GM21529 (cell line): ENCODE measurements around the gene SCAP.
"Not testable (repeated sequence)": the region's sequence is repeated elsewhere in the genome, so short reads cannot be mapped to it uniquely, and the experiment has no call there.

Experiments
- ATAC-seq: cut with Tn5 transposase; IDR thresholded peaks from one replicate; pipeline ENCODE4 v1.9.1; 2021; ENCODE audit not compliant: unreplicated experiment

SCAP gene

GRCh38 chr3:47481763-47482162 lies 6.0 kb upstream of the SCAP start:
- not testable (repeated sequence) for ATAC-seq

GRCh38 chr3:47480267-47480666 lies 4.5 kb upstream of the SCAP start:
- not testable (repeated sequence) for ATAC-seq

- no peak for ATAC-seq
Measured at GRCh38 chr3:47479826-47480160, 4.1 kb upstream of the SCAP start.

GRCh38 chr3:47478022-47478421 lies 2.3 kb upstream of the SCAP start:
- ATAC-seq = no peak

- no peak for ATAC-seq
Measured at GRCh38 chr3:47476644-47477199, 981 bp upstream of the SCAP start.

GRCh38 chr3:47476330-47476626 lies 537 bp upstream of the SCAP start:
- ATAC-seq = no peak

GRCh38 chr3:47475029-47475569 lies 642 bp downstream of the SCAP start:
- ATAC-seq = no peak

GRCh38 chr3:47473391-47473790 lies 2.4 kb downstream of the SCAP start:
- no peak for ATAC-seq

- ATAC-seq = no peak
Measured at GRCh38 chr3:47469616-47470015, 6.1 kb downstream of the SCAP start.

GRCh38 chr3:47468315-47468714 lies 7.4 kb downstream of the SCAP start:
- ATAC-seq = not testable (repeated sequence)

GRCh38 chr3:47464588-47464987 lies 11.2 kb downstream of the SCAP start:
- no peak for ATAC-seq

- ATAC-seq = not testable (repeated sequence)
Measured at GRCh38 chr3:47459534-47460085, 16.1 kb downstream of the SCAP start.

- ATAC-seq = no peak
Measured at GRCh38 chr3:47456984-47457383, 18.8 kb downstream of the SCAP start.

GRCh38 chr3:47455806-47456452 lies 19.8 kb downstream of the SCAP start:
- no peak for ATAC-seq

GRCh38 chr3:47452453-47453215 lies 23.1 kb downstream of the SCAP start:
- ATAC-seq = no peak

- ATAC-seq = no peak
Measured at GRCh38 chr3:47444103-47444502, 31.6 kb downstream of the SCAP start.

GRCh38 chr3:47443611-47443995 lies 32.1 kb downstream of the SCAP start:
- ATAC-seq = no peak

GRCh38 chr3:47441796-47442551 lies 33.8 kb downstream of the SCAP start:
- ATAC-seq = no peak

GRCh38 chr3:47440131-47440530 lies 35.6 kb downstream of the SCAP start:
- ATAC-seq = no peak

GRCh38 chr3:47436180-47436579 lies 39.6 kb downstream of the SCAP start:
- no peak for ATAC-seq

- no peak for ATAC-seq
Measured at GRCh38 chr3:47434849-47435248, 40.9 kb downstream of the SCAP start.
